Endothelial cell of umbilical vein (primary cell): ENCODE results near the gene CLIC4. TPM values are rescaled to one million over a fixed set of nuclear protein-coding genes. Genes with fewer than 3 reads are reported as not detected.
"Not testable (repeated sequence)": the region's sequence is repeated elsewhere in the genome, so short reads cannot be mapped to it uniquely, and the experiment has no call there.

Experiments used
- BruUV-seq: library from RNA; stranded (reverse); fragments of 400-500 nt; replicated peaks from 2 replicates; lab custom pipeline; 2021; lab: Mats Ljungman, UMichigan
- CTCF ChIA-PET: fragments of 300-600, 350-600 bp; sonication (Branson Sonifier 250); formaldehyde crosslinking; loops from one replicate; lab custom pipeline; 2021; ENCODE audit warnings: antibody characterized with exemption, inconsistent platforms; lab: Charles Lee
- POLR2A ChIA-PET: fragments of 300-600, 350-600 bp; sonication (Branson Sonifier 250); formaldehyde crosslinking; loops from one replicate; lab custom pipeline; 2021; ENCODE audit warnings: antibody characterized with exemption, inconsistent platforms; lab: Charles Lee
- DNase-seq: peaks from one replicate; pipeline ENCODE4 v3.0.0-alpha.2; 2011; ENCODE audit warnings: low read depth, low spot score
- FAIRE-seq: peaks from 2 replicates; lab custom pipeline; 2011; peaks lifted over from hg19 to GRCh38; lab: Jason Lieb, UNC
- H2AFZ ChIP-seq: 2 replicates; pipeline ENCODE4 v1.6.0; 2012; ENCODE audit warnings: low read depth, low read length, control low read depth, inconsistent platforms
- H3K27ac ChIP-seq: 2 replicates; pipeline ENCODE4 v1.5.1; 2011; ENCODE audit warnings: low read depth, mild to moderate bottlenecking, control low read depth, low read length, moderate library complexity; ENCODE audit not compliant: insufficient read depth
- H3K27me3 ChIP-seq, 2 experiments: 2 replicates each; pipeline versions ENCODE4 v1.6.0 to v1.6.1; 2011; ENCODE audit warnings: low read length in 2 of 2, mixed read lengths in 1 of 2; ENCODE audit not compliant: control insufficient read depth in 2 of 2, insufficient read depth in 2 of 2
- H3K36me3 ChIP-seq, 2 experiments: 2 replicates in 1 of 2; 3 replicates in 1 of 2; pipeline ENCODE4 v1.5.1; 2011; ENCODE audit warnings: low read length in 2 of 2, mild to moderate bottlenecking in 1 of 2, moderate library complexity in 1 of 2; ENCODE audit not compliant: control insufficient read depth in 2 of 2, insufficient read depth in 2 of 2; ENCODE audit errors: extremely low read depth in 1 of 2
- H3K4me1 ChIP-seq: 3 replicates; pipeline ENCODE4 v1.5.1; 2011; ENCODE audit warnings: mild to moderate bottlenecking, low read length; ENCODE audit not compliant: control insufficient read depth, insufficient read depth; ENCODE audit errors: extremely low read depth
- H3K4me2 ChIP-seq: 2 replicates; pipeline ENCODE4 v1.6.1; 2011; ENCODE audit warnings: low read length, control low read depth, mixed read lengths; ENCODE audit not compliant: insufficient read depth
- H3K4me3 ChIP-seq, 3 experiments: fragments of 200-600 bp in 1 of 3; sonication (generic), shearing (Covaris generic) in 1 of 3; replicated peaks in 1 of 3; 2 replicates each; pipeline ENCODE4 v1.5.1; 2011 to 2016; ENCODE audit warnings: control low read depth in 3 of 3, low read length in 3 of 3, mild to moderate bottlenecking in 2 of 3, inconsistent platforms in 1 of 3, low read depth in 1 of 3, moderate library complexity in 1 of 3; ENCODE audit not compliant: insufficient read depth in 1 of 3
- H3K79me2 ChIP-seq: 2 replicates; pipeline ENCODE4 v1.6.0; 2012; ENCODE audit warnings: low read length, inconsistent platforms; ENCODE audit not compliant: control insufficient read depth, insufficient read depth
- H3K9ac ChIP-seq: replicated peaks from 2 replicates; pipeline ENCODE3; 2011; ENCODE audit warnings: low read length, control low read depth; ENCODE audit not compliant: insufficient read depth; ENCODE audit errors: extremely low read depth
- H3K9me1 ChIP-seq: replicated peaks from 3 replicates; pipeline ENCODE4 v1.6.0; 2011; ENCODE audit warnings: mild to moderate bottlenecking, low read length; ENCODE audit not compliant: control insufficient read depth, insufficient read depth; ENCODE audit errors: extremely low read depth
- H3K9me3 ChIP-seq: replicated peaks from 2 replicates; pipeline ENCODE4 v1.5.1; 2012; ENCODE audit warnings: low read length, inconsistent platforms; ENCODE audit not compliant: control insufficient read depth, insufficient read depth
- H4K20me1 ChIP-seq: replicated peaks from 2 replicates; pipeline ENCODE3; 2011; ENCODE audit warnings: mild to moderate bottlenecking, low read length; ENCODE audit not compliant: control insufficient read depth, insufficient read depth; ENCODE audit errors: extremely low read depth
- POLR2A ChIP-seq: IDR thresholded peaks from 2 replicates; pipeline ENCODE4 v1.6.1; 2012; ENCODE audit warnings: low read depth, mild to moderate bottlenecking, control low read depth, low read length
- dilution Hi-C: fragments of 300-500 bp; cut with MboI; formaldehyde crosslinking; loops from one replicate; pipeline ENCODE4 v1.15.0; 2019; ENCODE audit warnings: low sequenced_read_pairs; ENCODE audit not compliant: extremely low pct_ligation_motif_present
- intact Hi-C: fragments of 100-400 bp; cut with micrococcal nuclease; formaldehyde crosslinking; loops from one replicate; pipeline ENCODE4 v1.10.0; 2022
- polyA plus RNA-seq, 4 experiments: library from polyadenylated mRNA; depleted of rRNA in 3 of 4; stranded (reverse) in 3 of 4; unstranded in 1 of 4; fragments of >200 nt; gene quantifications; 2 replicates each; pipeline versions ENCODE4 v1.2.1 to v1.2.3, GENCODE V29; 2011 to 2012; ENCODE audit warnings: missing spikeins in 1 of 4
- total RNA-seq: library from RNA; stranded (reverse); gene quantifications from 2 replicates; pipeline ENCODE4 v1.2.3, GENCODE V29; 2021

Gene CLIC4
- total and polyA plus RNA-seq, 2 donors (not counting 3 experiments of a cell fraction or from before 2014, with no cell fraction given), result 97.5 to 330 TPM

GRCh38 chr1:24733342-24733741, 11.9 kb upstream of the CLIC4 start:
- BruUV-seq, dilution Hi-C loops, DNase-seq, H3K79me2 ChIP-seq, H3K9me3 ChIP-seq, intact Hi-C loops, H3K36me3 ChIP-seq, H2AFZ ChIP-seq, H3K4me3 ChIP-seq, H3K4me2 ChIP-seq, H3K27me3 ChIP-seq, FAIRE-seq, H3K27ac ChIP-seq, H3K9me1 ChIP-seq, H4K20me1 ChIP-seq, H3K9ac ChIP-seq: not testable (repeated sequence)
- H3K4me1 ChIP-seq, result peaks cover 10% of the 10 kb centered on the region
- CTCF ChIA-PET, result interaction anchor here (1.0 to 2.4 kb wide), 4 partner anchors 10 to 102 kb away, joined by 3 to 7 read pairs (median 4); no protein-coding TSS in a partner anchor
- POLR2A ChIA-PET, result interaction anchor here (1.3 kb wide), 1 partner anchor 12 kb away, joined by 4 read pairs; the partner anchor contains the start of gene CLIC4

- no peak for DNase-seq
- no peaks in the 10 kb centered on the region for H3K79me2 ChIP-seq
- CTCF ChIA-PET, result interaction anchor here (1.3 to 2.0 kb wide), 4 partner anchors 10 to 95 kb away, joined by 3 to 9 read pairs (median 6); partner anchors contain the start of gene CLIC4
- H2AFZ ChIP-seq, result peak overlapping the region; percentile 52
- no peaks in the 10 kb centered on the region for H3K9me1 ChIP-seq
- FAIRE-seq, result peak; percentile 21
- no peak for TF ChIP-seq POLR2A
- dilution Hi-C loops, result no loop called here
- intact Hi-C loops, result no loop called here
- H3K4me3 ChIP-seq, result no peak overlapping the region
- POLR2A ChIA-PET, result interaction anchor here (1.5 to 2.1 kb wide), 2 partner anchors 10 kb away, joined by 3 to 7 read pairs; partner anchors contain the start of gene CLIC4
- BruUV-seq, result no TSS peak
- H3K9ac ChIP-seq, result no peak overlapping the region
- H3K9me3 ChIP-seq, result no peaks in the 10 kb centered on the region
- no peaks in the 10 kb centered on the region for H3K27me3 ChIP-seq
- H3K27ac ChIP-seq, result no peak overlapping the region
- H3K36me3 ChIP-seq, result no peaks in the 10 kb centered on the region
- no peak overlapping the region for H3K4me2 ChIP-seq
- H3K4me1 ChIP-seq, result peaks cover 10% of the 10 kb centered on the region
- no peaks in the 10 kb centered on the region for H4K20me1 ChIP-seq
Observed at GRCh38 chr1:24735156-24735508, 10.1 kb upstream of the CLIC4 start.
